GM18508 (cell line): Measurements from ENCODE around the gene MTRFR.

Experiments
- ATAC-seq: cut with Tn5 transposase; IDR thresholded peaks from one replicate; pipeline ENCODE4 v1.9.1; 2021; ENCODE audit warnings: moderate number of reproducible peaks; ENCODE audit not compliant: insufficient read depth, unreplicated experiment

Gene MTRFR

DNA sequence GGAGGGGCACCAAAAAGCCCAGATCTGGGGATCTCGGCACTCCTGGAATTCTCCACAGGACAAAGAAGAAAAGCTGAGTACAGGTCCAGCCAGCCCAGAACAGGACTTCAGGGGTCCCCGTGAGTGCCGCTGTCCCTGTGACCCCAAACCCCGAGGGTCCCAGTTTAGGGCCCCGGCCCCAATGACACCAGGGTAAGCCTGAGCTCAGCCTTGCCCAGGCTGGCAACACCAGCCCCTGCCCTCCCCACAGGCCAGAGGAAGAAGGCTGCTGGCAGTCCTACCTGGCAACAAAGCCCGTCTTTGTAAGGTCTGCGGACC is 36.6 kb downstream of the MTRFR start:
- no peak for ATAC-seq

- ATAC-seq, result no peak
Measured at GRCh38 chr12:123270214-123271000, 37.2 kb downstream of the MTRFR start.

- no peak for ATAC-seq
Measured at GRCh38 chr12:123271001-123271668, 37.9 kb downstream of the MTRFR start.

DNA sequence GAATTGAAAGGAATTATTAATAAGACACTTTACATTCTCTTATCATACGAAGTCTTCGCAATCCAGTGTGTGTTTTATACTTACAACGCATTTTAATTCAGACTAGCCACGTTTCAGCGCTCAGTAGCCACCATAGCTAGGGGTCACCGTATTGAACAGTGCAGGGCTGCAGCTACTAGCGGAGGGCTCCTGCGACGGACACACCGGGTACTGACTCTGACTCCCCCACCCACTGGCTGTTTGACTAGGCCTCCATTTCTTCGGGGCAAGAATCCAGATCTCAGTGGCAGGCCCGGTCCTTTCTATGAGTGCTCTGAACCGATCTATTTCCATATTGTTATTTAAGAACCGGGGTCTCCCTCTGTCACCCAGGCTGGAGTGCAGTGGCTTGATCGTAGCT is 39.9 kb downstream of the MTRFR start:
- no peak for ATAC-seq

DNA sequence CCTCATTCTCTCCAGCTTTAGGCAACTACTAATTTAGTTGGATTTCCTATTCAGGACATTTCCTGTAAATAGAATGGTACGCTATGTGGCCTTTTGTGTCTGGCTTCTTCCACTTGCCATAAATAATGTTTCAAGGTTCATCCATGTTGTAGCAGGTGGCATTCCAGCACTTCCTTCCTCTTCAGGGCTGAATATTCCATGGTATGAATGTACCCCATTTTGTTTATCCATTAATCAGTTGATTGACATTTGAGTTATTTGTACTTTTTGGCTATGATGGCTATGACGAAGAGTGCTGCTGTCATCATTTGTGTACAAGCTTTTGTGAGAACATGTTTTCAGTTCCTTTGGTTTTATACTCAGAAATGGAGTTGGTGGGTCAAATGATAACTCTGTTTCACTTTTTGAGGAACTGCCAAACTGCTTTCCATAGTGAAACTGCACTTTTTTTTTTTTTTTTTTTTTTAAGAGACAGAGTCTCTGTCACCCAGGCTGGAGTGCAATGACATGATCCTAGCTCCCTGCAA is 44.9 kb downstream of the MTRFR start:
- ATAC-seq, result no peak

DNA sequence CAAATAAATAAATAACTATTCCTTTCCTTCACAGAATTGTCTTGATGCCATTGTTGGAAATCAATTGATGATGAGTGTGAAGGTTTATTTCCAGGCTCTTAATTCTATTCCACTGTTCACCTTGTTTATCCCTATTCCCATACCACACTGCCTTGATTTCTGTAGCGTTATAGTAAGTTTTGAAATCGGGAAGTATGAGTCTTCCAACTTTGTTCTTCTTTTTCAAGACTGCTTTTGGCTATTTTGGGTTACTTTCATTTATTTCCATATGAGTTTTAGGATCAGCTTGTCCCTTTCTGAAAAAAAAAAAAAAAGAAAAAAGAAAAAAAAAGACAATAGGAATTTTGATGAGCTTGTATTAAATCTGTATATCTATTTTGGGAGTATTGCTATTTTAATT is 47.7 kb downstream of the MTRFR start:
- ATAC-seq, result no peak

DNA sequence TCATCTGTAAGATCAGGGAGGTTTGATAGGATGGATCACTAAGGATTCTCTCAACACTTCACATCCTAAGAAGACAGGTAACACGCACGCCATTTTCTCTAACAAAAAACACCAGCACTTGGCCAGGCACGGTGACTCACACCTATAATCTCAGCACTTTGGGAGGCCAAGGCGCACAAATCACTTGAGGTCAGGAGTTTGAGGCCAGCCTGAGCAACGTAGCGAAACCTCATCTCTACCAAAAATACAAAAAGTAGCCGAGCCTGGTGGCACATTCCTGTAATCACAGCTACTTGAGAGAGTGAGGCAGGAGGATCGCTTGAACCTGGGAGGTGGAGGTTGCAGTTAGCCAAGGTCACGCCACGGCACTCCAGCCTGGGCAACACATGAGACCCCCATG is 48.9 kb downstream of the MTRFR start:
- no peak for ATAC-seq

DNA sequence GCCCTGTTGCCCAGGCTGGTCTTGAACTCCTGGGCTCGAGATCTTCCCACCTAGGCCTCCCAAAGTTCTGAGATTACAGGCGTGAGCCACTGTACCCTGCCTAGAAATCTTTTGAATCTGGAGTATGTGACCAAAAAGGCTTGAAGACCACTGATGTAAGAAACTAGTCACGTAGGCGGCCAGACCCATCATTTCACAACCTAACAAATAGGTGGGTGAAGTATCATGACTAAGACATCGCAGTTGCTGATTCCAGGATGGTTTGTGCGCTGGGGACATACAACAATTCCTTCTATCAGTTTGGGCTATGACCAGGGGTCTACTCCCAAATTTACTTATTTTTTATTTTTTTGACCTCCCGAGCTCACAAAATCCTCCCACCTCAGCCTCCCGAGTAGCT is 50.2 kb downstream of the MTRFR start:
- no peak for ATAC-seq

DNA sequence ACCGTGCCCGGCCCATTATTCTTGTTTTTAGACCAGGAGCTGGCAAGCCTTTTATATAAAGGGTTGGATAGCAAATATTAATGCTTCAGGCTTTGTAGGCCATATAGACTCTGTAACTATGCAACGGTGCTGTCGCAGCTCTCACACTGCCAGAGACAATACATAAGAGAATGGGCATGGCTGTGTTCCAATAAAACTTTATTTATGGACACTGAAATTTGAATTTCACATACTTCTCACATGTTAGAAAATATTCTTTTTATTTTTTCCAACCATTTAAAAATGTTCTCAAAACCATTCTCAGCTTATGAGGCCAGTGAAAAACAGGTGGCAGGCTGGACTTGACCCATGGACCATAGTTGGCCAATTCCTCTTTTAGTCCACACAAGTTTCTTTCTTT is 51.4 kb downstream of the MTRFR start:
- no peak for ATAC-seq

DNA sequence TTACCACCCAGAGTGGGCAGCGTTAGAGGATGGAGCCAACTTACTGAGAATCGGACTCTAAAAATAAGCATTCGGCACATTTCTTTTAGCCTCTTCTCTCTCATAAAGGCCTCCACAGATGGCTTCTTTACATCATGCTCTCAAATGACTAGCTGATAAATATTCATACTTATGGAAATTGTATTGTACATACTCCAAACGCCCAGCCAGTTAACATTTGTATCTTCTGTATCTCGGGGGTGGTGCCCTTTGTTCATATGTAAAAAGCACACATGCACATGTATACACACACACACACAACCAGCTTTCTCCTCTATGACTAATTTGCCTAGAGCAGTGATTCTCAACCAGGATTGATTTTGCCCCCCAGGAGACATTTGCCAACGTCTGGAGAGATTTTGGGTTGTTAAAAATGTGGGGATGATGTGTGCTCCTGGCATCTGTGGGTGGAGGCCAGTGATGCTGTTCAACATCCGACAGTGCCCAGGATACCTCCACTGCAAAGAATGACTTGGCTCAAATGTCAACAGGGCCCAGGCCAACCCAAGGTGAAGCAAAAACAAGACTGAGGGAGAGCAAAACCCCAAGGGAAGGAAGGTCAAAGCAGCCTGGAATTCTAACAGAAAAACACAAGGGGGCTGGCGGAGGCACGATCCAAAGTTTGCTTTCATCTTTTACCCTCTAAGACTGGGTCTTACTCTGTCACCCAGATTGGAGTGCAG is 53.6 kb downstream of the MTRFR start:
- no peak for ATAC-seq

GRCh38 chr12:123288751-123289346 is 55.6 kb downstream of the MTRFR start:
- ATAC-seq, result no peak

DNA sequence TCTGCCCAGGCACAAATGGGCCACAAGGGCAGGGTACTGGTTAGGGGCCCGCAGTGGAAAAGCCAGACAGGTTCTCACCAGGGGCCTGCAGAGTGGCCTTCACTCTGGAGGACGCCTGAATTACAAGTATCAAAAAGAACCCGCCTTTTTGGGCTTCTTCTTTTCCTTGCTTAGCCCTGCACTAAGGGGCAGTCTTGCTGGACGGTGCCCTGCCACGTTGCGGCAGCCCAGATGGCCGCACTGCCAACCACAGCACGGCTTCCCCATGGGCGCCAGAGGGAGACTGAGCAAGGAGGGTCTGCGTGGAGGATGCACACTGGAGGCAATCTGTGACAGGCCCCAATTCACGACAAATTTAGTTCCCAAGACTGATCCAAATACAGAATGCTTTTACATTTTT is 56.7 kb downstream of the MTRFR start:
- no peak for ATAC-seq

DNA sequence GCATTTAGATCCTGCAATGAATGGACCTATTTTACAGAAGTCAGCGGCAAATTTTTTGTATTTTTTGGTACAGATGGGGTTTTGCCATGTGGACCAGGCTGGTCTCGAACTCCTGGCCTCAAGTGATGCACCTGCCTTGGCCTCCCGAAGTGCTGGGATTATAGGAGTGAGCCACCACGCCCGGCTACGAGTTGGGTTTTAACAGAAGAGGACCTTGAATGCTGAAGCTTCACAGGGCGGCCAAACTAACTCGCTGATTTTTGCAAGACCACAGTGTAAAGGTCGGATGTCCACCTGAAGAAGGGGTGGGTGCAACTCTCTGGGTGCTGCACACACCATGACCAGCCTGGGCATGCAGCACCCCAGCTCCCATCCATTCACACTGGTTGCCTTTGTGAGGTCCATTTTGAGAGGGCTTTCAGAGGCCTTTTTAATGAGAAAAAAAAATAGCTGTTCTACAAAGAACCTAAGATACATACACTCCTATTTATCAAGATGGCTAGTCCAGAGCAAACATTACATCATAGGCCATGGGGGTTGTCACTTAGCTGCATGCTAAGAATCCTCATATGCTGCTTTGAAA is 60.0 kb downstream of the MTRFR start:
- ATAC-seq, result no peak

DNA sequence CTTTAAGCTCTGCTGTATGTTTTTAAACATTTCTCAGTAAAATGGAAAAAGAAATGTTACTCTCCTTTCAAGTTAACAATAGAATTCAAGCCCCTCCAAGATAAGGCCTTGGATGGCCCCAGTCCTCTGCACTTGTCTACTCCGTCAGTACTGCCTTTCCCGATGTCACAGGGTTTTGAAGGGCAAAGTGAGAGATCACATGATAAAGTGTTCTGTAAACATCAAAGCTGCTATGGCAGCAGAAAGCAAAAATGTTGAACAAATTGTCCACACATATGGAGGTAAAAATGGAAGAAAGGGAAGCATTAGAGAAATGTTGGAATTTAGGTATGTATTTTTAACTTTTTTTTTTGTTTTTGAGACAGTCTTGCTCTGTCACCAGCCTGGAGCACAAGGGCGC is 71.9 kb downstream of the MTRFR start:
- ATAC-seq, result no peak

DNA sequence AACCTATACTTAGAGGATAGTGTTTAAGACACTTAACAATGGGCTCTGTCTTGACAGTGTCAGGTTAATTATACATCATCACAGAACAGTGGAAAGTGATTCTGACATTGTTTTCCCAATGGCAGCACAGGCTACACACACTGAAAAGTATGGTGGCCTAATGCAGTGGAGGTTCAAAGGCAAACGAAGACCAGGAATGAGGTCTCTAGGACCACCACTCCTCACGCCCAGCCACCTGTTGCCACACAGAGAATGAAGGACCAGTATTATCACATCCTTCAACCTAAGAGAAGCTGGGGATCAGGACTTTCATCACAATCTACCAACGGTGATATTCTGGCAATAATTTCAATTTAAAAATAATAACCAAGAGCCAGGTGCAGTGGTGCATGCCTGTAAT is 73.0 kb downstream of the MTRFR start:
- ATAC-seq, result no peak
